ENCODE results near the gene GREM2.

Gene GREM2

DNA sequence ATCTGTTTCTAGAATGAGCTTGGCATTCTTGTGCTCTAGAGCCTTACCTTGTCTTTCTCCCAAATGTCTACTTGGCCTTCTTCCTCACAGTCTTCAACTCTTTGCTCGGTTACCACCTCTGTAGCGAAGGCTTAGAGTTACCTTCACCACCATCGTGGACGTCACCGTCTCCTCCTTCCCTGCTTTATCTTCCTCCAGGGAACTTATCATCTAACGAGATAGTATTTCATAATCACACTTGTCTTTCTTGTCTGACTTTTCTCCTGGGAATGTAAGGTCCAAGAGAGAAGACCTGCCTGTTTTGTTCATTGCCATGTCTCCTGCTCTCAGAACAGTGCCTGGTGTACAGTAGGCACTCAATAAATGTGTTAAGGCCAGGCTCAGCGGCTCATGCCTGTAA is 115.6 kb downstream of the GREM2 start:
- H3K27ac Mint-ChIP-seq, result no peak overlapping the region
- DNase-seq, result no peak
- TF ChIP-seq, protein P1, sequence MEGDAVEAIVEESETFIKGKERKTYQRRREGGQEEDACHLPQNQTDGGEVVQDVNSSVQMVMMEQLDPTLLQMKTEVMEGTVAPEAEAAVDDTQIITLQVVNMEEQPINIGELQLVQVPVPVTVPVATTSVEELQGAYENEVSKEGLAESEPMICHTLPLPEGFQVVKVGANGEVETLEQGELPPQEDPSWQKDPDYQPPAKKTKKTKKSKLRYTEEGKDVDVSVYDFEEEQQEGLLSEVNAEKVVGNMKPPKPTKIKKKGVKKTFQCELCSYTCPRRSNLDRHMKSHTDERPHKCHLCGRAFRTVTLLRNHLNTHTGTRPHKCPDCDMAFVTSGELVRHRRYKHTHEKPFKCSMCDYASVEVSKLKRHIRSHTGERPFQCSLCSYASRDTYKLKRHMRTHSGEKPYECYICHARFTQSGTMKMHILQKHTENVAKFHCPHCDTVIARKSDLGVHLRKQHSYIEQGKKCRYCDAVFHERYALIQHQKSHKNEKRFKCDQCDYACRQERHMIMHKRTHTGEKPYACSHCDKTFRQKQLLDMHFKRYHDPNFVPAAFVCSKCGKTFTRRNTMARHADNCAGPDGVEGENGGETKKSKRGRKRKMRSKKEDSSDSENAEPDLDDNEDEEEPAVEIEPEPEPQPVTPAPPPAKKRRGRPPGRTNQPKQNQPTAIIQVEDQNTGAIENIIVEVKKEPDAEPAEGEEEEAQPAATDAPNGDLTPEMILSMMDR (IDR thresholded peaks at IDR 0.05), result no peak
- H3K9me3 Mint-ChIP-seq, result peaks cover 3% of the 10 kb centered on the region
- H3K36me3 Mint-ChIP-seq (ENCODE audit: low read depth), result no peaks in the 10 kb centered on the region
- H3K4me3 Mint-ChIP-seq, result no peak overlapping the region
- peaks cover 13% of the 10 kb centered on the region for H3K27me3 Mint-ChIP-seq (ENCODE audit: low read depth, poor library complexity)
- peaks cover 5% of the 10 kb centered on the region for H3K4me1 Mint-ChIP-seq

DNA sequence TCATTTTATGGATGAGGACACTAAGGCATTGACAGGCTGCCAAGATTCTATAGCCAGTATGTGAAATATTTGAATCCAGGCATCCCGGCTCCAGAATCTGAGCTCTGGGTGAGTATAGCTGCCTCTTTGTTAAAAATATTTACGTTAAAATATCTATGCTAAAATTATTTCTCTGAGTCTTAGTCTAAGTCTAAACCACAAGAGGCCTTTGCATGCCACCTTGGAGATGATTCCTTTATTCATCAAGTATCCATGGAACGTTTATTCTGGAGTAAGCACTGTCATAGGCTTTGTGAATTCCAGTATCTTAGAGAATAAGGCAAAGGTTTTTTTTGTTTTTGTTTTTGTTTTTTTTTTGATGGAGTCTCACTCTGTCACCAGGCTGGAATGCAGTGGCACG is 116.4 kb downstream of the GREM2 start:
- H3K36me3 Mint-ChIP-seq (ENCODE audit: low read depth), result no peaks in the 10 kb centered on the region
- TF ChIP-seq, protein P1 (IDR thresholded peaks at IDR 0.05), result no peak
- DNase-seq, result no peak
- no peak overlapping the region for H3K27ac Mint-ChIP-seq
- H3K9me3 Mint-ChIP-seq, result peaks cover 3% of the 10 kb centered on the region
- peaks cover 5% of the 10 kb centered on the region for H3K4me1 Mint-ChIP-seq
- H3K4me3 Mint-ChIP-seq, result no peak overlapping the region
- peaks cover 13% of the 10 kb centered on the region for H3K27me3 Mint-ChIP-seq (ENCODE audit: low read depth, poor library complexity)

DNA sequence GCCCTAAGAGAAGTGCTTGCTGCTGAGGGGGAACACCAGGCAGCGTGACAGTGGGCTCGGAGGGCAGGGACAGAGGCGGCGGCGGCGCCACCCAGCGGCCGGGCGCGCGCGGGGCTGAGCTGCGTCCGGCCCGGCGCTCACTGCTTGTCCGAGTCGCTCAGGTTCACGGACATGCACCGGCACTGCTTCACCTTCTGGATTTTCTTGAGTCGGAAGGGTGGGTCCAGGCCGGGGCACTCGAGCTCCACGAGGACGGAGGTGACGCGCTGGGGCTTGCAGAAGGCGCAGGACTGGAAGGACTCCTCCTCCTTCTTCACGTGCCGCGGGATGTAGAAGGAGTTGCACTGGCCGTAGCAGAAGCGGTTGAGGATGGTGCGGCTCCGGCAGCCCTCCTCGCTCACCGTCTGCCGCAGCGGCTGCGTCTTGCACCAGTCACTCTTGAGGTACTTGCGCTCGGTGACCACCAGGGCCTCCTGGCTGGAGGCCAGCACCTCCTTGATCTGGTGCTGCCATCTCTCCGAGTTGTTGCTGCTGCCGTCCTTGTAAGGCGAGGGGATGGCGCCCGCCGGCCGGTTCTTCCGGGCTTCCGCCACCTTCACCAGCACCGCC is 119.0 kb downstream of the GREM2 start:
- Mint-ChIP-seq H3K36me3 (ENCODE audit: low read depth) (no peaks in the 10 kb centered on the region), H3K9me3 (peaks cover 3% of the 10 kb centered on the region), H3K27ac (no peak overlapping the region), H3K27me3 (ENCODE audit: low read depth, poor library complexity) (peaks cover 19% of the 10 kb centered on the region), H3K4me3 (peak overlapping the region; percentile 77), H3K4me1 (no peaks in the 10 kb centered on the region)
- peak; percentile 45 for DNase-seq
- TF ChIP-seq, protein P1 (IDR thresholded peaks at IDR 0.05), result peak; percentile 31

DNA sequence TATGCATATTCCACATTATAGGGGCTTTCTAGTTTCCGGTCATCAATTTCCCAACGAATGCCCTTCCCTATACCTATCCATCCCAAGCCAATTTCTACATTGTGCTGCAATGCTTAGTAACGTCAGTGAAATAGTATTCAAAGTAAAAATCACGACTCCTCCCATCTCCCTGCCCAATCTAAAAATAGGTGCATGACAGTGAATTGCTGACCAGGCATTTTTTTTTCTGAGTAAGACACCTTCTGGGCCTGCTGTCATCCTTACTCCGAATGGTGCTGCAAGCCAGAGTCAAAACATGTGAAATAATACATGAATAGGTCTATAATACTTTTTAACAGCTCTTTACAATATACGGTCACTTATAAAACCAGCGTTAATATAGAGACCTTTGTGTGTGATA is 120.2 kb downstream of the GREM2 start:
- DNase-seq, result no peak
- peaks cover 3% of the 10 kb centered on the region for H3K9me3 Mint-ChIP-seq
- H3K27me3 Mint-ChIP-seq (ENCODE audit: low read depth, poor library complexity), result peaks cover 19% of the 10 kb centered on the region
- peak overlapping the region; percentile 56 for H3K4me3 Mint-ChIP-seq
- no peak overlapping the region for H3K27ac Mint-ChIP-seq
- TF ChIP-seq, protein P1 (IDR thresholded peaks at IDR 0.05), result no peak
- no peaks in the 10 kb centered on the region for H3K36me3 Mint-ChIP-seq (ENCODE audit: low read depth)
- H3K4me1 Mint-ChIP-seq, result peaks cover 3% of the 10 kb centered on the region

DNA sequence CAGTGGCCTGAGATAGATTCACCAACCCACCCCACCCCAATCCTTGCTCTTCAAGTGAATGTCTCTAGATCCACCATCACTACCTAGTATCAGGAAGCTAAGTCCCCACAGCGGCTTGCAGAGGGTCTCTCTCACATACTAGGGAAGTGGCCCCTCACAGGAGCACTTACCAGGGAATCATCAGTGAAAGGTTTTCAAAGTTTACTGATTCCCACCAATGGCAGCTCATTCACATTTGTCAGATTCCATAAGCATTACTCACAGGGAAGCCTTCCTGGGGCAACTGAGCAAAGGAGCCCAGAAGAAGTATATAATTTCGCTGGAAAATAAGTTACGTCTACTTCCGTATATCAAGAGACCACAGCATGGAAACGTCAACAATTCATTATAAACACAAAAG is 120.8 kb downstream of the GREM2 start:
- DNase-seq, result no peak
- Mint-ChIP-seq H3K27me3 (ENCODE audit: low read depth, poor library complexity) (peaks cover 19% of the 10 kb centered on the region), H3K4me3 (no peak overlapping the region), H3K9me3 (peaks cover 3% of the 10 kb centered on the region), H3K4me1 (peaks cover 8% of the 10 kb centered on the region), H3K27ac (no peak overlapping the region), H3K36me3 (ENCODE audit: low read depth) (no peaks in the 10 kb centered on the region)
- TF ChIP-seq, protein P1 (IDR thresholded peaks at IDR 0.05), result no peak

DNA sequence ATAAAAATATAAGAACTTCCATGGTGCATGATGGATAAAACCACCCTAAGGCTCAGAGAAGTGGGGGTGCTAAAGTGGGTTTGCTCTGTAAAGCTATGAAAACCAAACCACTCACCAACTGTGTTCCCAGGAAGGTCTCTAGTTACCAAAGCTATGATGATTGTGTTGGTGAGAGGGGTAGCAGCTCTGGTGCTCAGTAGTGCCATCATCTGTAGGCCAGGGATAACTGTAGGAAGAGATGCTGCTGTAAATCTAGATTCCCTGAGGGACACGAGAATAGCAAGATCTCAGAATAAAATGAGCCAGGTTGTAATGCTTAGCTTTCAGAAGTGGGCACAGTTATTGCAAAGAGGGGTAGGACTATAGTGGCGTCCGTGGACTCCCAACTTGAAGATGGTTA is 124.5 kb downstream of the GREM2 start:
- H3K4me1 Mint-ChIP-seq, result peaks cover 21% of the 10 kb centered on the region
- no peaks in the 10 kb centered on the region for H3K9me3 Mint-ChIP-seq
- TF ChIP-seq, protein P1 (IDR thresholded peaks at IDR 0.05), result no peak
- H3K27ac Mint-ChIP-seq, result no peak overlapping the region
- no peak overlapping the region for H3K4me3 Mint-ChIP-seq
- peaks cover 11% of the 10 kb centered on the region for H3K27me3 Mint-ChIP-seq (ENCODE audit: low read depth, poor library complexity)
- no peak for DNase-seq
- no peaks in the 10 kb centered on the region for H3K36me3 Mint-ChIP-seq (ENCODE audit: low read depth)

Data from nephron progenitor cell (in vitro differentiated cells).